Right lobe of liver (tissue), 6 donors: ENCODE results near the gene PTH1R. TPM values are rescaled to one million over a fixed set of nuclear protein-coding genes. Genes with fewer than 3 reads are reported as not detected.

ENCODE experiments used
- ATAC-seq, 4 donors: fragments of 200-7000 bp; cut with Tn5 transposase; one replicate each; pipeline ENCODE4 v1.9.1; 2020; ENCODE audit warnings: mild to moderate bottlenecking in 4 of 4, moderate library complexity in 4 of 4
- DNase-seq, 3 donors: peaks; one replicate each; pipeline ENCODE4 v3.0.0-alpha.2; 2020
- H3K27ac ChIP-seq, 3 donors: fragments of 200-600 bp; one replicate each; pipeline ENCODE4 v1.8.0; 2022
- H3K27me3 ChIP-seq, 2 donors: fragments of 200-600 bp; one replicate each; pipeline ENCODE4 v1.8.0; 2022
- H3K36me3 ChIP-seq, 4 donors: fragments of 200-600 bp; sonication (generic) in 1 of 4; one replicate each; pipeline versions ENCODE4 v1.5.1 to v1.8.0; 2017 to 2022; ENCODE audit warnings: control low read depth in 1 of 4
- H3K4me1 ChIP-seq, 4 donors: fragments of 200-600 bp; sonication (generic) in 1 of 4; one replicate each; pipeline versions ENCODE4 v1.5.1 to v1.8.0; 2017 to 2022; ENCODE audit warnings: control low read depth in 1 of 4
- H3K4me3 ChIP-seq, 3 donors: fragments of 200-600 bp; one replicate each; pipeline ENCODE4 v1.8.0; 2022
- H3K9me3 ChIP-seq, 4 donors: fragments of 200-600 bp; sonication (generic) in 1 of 4; one replicate each; pipeline versions ENCODE4 v1.5.1 to v1.8.0; 2017 to 2022; ENCODE audit warnings: control low read depth in 1 of 4
- CTCF ChIP-seq, 4 donors: fragments of 200-600 bp in 3 of 4; fragments of 450-650 bp in 1 of 4; IDR thresholded peaks; one replicate each; pipeline versions ENCODE4 v1.5.1 to v1.8.0; 2016 to 2022; ENCODE audit warnings: antibody characterized with exemption in 4 of 4, mild to moderate bottlenecking in 2 of 4
- POLR2A ChIP-seq: fragments of 450-650 bp; IDR thresholded peaks from one replicate; pipeline ENCODE4 v1.6.1; 2017; ENCODE audit warnings: antibody characterized with exemption, mild to moderate bottlenecking
- WGBS: methylation state at CpG from one replicate; pipeline ENCODE4 v1.1.6; 2018; ENCODE audit warnings: low coverage, low lambda C conversion rate; ENCODE audit not compliant: insufficient coverage; ENCODE audit errors: missing lambda C conversion rate; 5-methylcytosine and 5-hydroxymethylcytosine counted together
- intact Hi-C, 2 donors: fragments of 100-400 bp; cut with DNase I; formaldehyde crosslinking; loops; one replicate each; pipeline versions ENCODE4 v1.11.2 to v1.14.1; 2022
- total RNA-seq, 6 experiments: library from RNA; depleted of rRNA in 2 of 6; stranded (reverse); fragments of >200 nt in 2 of 6; fragmentation: NEBNext Ultra II Directional in 3 of 6; extraction: Animal tissue kit (Norgen Biotek cat#: 25700) in 3 of 6; gene quantifications; one replicate each; pipeline versions ENCODE4 v1.1.0 to v1.2.4, GENCODE V29; 2016 to 2023
- donor health status: DM: no; HTN: yes; CAD: no.
- donor health status: DM: no; HTN: no; CAD: no.
- donor health status: DM: no; HTN: no; CAD: no.
- donor health status: DM: no; HTN: yes; CAD: no.
- donor health status: DM: no; HTN: yes; CAD: no.

The PTH1R gene
- total RNA-seq, 6 experiments from 2014 or later, result 6.1 to 32.5 (median 16.0) TPM

GRCh38 chr3:46871222-46871621 lies 6.3 kb upstream of the PTH1R start:
- H3K4me1 ChIP-seq, result peaks cover 0 to 29% (median 17%) of the 10 kb centered on the region in 4 donors
- no peak overlapping the region for H3K27ac ChIP-seq
- intact Hi-C loops, result no loop called here
- no peak for TF ChIP-seq POLR2A
- TF ChIP-seq CTCF (IDR thresholded peaks at IDR 0.05), result no peak
- ATAC-seq (no peak), DNase-seq (no peak)
- no peak overlapping the region for H3K4me3 ChIP-seq
- 26% methylated on average over 6 of the region's 10 CpGs for WGBS
- H3K36me3 ChIP-seq, result no peaks in the 10 kb centered on the region
- no peaks in the 10 kb centered on the region for H3K9me3 ChIP-seq
- H3K27me3 ChIP-seq, result no peaks in the 10 kb centered on the region

- Histone ChIP-seq H3K4me3 (no peak overlapping the region), H3K4me1 (peaks cover 0 to 11% (median 6%) of the 10 kb centered on the region in 4 donors), H3K9me3 (no peaks in the 10 kb centered on the region), H3K36me3 (no peaks in the 10 kb centered on the region), H3K27ac (no peak overlapping the region), H3K27me3 (no peaks in the 10 kb centered on the region)
- TF ChIP-seq POLR2A (no peak), CTCF (IDR thresholded peaks at IDR 0.05) (no peak)
- 0% methylated on average over 1 of the region's 5 CpGs for WGBS
- intact Hi-C loops, result no loop called here
- DNase-seq, result no peak
- ATAC-seq, result peak in 1 of 4 donors; percentile 3
Measured at GRCh38 chr3:46873521-46873920, 4.0 kb upstream of the PTH1R start.

- no peak for ATAC-seq
- DNase-seq, result no peak
- intact Hi-C loops, result no loop called here
- Histone ChIP-seq H3K9me3 (no peaks in the 10 kb centered on the region), H3K27ac (peak overlapping the region in 1 of 3 donors; percentile 28), H3K4me1 (peaks cover 0 to 3% (median under 1%) of the 10 kb centered on the region in 4 donors), H3K36me3 (no peaks in the 10 kb centered on the region), H3K4me3 (no peak overlapping the region), H3K27me3 (no peaks in the 10 kb centered on the region)
- WGBS, result 49% methylated on average over 7 of the region's 18 CpGs
- TF ChIP-seq CTCF (IDR thresholded peaks at IDR 0.05) (no peak), POLR2A (no peak)
Measured at GRCh38 chr3:46874430-46874829, 3.1 kb upstream of the PTH1R start.

- Histone ChIP-seq H3K9me3 (no peaks in the 10 kb centered on the region), H3K27me3 (no peaks in the 10 kb centered on the region), H3K4me3 (no peak overlapping the region), H3K27ac (no peak overlapping the region), H3K4me1 (no peaks in the 10 kb centered on the region), H3K36me3 (no peaks in the 10 kb centered on the region)
- WGBS, result 100% methylated on average over 2 of the region's 9 CpGs
- ATAC-seq, result no peak
- intact Hi-C loops, result no loop called here
- no peak for DNase-seq
- TF ChIP-seq POLR2A (no peak), CTCF (IDR thresholded peaks at IDR 0.05) (no peak)
Measured at GRCh38 chr3:46875560-46875959, 2.0 kb upstream of the PTH1R start.
